ENCODE data around the gene BAIAP3. TPM values are rescaled to one million over a fixed set of nuclear protein-coding genes. Genes with fewer than 3 reads are reported as not detected.

Gene BAIAP3
- total RNA-seq, 1 experiment from 2014 or later: 6.8 TPM

DNA sequence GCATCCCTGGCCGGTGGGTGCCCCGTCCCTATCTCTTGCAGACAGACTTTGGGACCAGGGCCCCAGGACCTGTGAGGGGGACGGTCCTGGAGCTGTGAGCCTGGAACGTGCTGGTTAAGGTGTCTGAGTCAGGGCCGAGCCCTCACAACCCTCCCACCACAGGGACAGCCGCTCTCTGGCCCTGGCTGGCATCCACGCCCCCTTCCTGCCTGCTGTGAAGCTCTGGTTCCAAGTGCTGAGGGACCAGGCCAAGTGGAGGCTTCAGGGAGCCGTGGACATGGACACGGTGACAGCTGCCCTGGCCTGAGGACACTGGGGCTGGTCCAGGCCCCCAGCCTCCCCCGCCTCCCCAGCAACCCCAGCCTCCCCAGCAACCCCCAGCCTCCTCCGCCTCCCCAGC lies 11.6 kb downstream of the BAIAP3 start:
- TF ChIP-seq, protein P1, sequence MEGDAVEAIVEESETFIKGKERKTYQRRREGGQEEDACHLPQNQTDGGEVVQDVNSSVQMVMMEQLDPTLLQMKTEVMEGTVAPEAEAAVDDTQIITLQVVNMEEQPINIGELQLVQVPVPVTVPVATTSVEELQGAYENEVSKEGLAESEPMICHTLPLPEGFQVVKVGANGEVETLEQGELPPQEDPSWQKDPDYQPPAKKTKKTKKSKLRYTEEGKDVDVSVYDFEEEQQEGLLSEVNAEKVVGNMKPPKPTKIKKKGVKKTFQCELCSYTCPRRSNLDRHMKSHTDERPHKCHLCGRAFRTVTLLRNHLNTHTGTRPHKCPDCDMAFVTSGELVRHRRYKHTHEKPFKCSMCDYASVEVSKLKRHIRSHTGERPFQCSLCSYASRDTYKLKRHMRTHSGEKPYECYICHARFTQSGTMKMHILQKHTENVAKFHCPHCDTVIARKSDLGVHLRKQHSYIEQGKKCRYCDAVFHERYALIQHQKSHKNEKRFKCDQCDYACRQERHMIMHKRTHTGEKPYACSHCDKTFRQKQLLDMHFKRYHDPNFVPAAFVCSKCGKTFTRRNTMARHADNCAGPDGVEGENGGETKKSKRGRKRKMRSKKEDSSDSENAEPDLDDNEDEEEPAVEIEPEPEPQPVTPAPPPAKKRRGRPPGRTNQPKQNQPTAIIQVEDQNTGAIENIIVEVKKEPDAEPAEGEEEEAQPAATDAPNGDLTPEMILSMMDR (conservative IDR thresholded peaks at IDR 0.05): no peak

More for the DNA sequence above, 11.6 kb downstream of the BAIAP3 start:
- Mint-ChIP-seq H3K36me3 (ENCODE audit: insufficient read depth in 1 of 3, low read depth in 3 of 3) (peaks cover 2 to 13% (median 10%) of the 10 kb centered on the region in 3 experiments; a peak in 5 of 7 replicates), H3K27me3 (ENCODE audit: low read depth) (peaks cover 14% of the 10 kb centered on the region), H3K9me3 (no peaks in the 10 kb centered on the region), H3K4me3 (no peak overlapping the region), H3K4me1 (peaks cover 6 to 7% of the 10 kb centered on the region in 2 experiments), H3K27ac (no peak overlapping the region)
- Histone ChIP-seq H2AK5ac (ENCODE audit: insufficient read length, low read length) (no peak overlapping the region), H3K23me2 (ENCODE audit: insufficient read length, low read depth, low read length, poor library complexity, severe bottlenecking) (no peaks in the 10 kb centered on the region), H4K8ac (replicated peaks; ENCODE audit: insufficient read length, low read depth, low read length) (no peak overlapping the region), H3K27me3 (ENCODE audit: insufficient read depth, low read length) (no peaks in the 10 kb centered on the region), H3K79me1 (ENCODE audit: insufficient read depth, low read depth, low read length, poor library complexity, severe bottlenecking) (no peaks in the 10 kb centered on the region), H3K23ac (ENCODE audit: insufficient read length, low read depth, low read length) (no peak overlapping the region), H3K18ac (ENCODE audit: insufficient read length, low read depth, low read length) (no peak overlapping the region), H2BK120ac (ENCODE audit: low read depth, low read length, poor library complexity, severe bottlenecking) (no peak overlapping the region), H2BK5ac (ENCODE audit: insufficient read length, low read length) (no peak overlapping the region), H3K9ac (ENCODE audit: extremely low read depth, insufficient read length, low read length) (no peak overlapping the region), H3K4me1 (ENCODE audit: insufficient read depth, low read length) (no peaks in the 10 kb centered on the region), H3K4ac (ENCODE audit: low read depth, low read length) (no peak overlapping the region), H3K4me2 (ENCODE audit: insufficient read depth, insufficient read length, low read length) (no peak overlapping the region), H2BK20ac (ENCODE audit: low read depth, low read length, poor library complexity, severe bottlenecking) (no peak overlapping the region), H2AFZ (ENCODE audit: low read length) (no peak overlapping the region), H3K9me3 (ENCODE audit: control insufficient read depth, low read depth, low read length) (no peaks in the 10 kb centered on the region), H4K20me1 (ENCODE audit: control insufficient read depth, insufficient read depth, insufficient read length) (no peaks in the 10 kb centered on the region), H3K56ac (ENCODE audit: insufficient read length, low read depth, low read length) (no peak overlapping the region), H4K91ac (ENCODE audit: insufficient read length, low read depth, low read length) (no peak overlapping the region), H4K5ac (ENCODE audit: insufficient read length, low read depth, low read length) (no peak overlapping the region), H3T11ph (ENCODE audit: low read length) (no peak overlapping the region), H2BK15ac (ENCODE audit: low read depth, low read length) (no peak overlapping the region), H3K79me2 (ENCODE audit: insufficient read depth, low read length) (no peaks in the 10 kb centered on the region), H2BK12ac (ENCODE audit: insufficient read length, low read depth, low read length) (no peak overlapping the region), H3K27ac (ENCODE audit: insufficient read length, low read depth, low read length) (no peak overlapping the region), H3K14ac (ENCODE audit: insufficient read depth, low read length) (no peak overlapping the region)
- DNase-seq: no peak
- no CpG with 5 or more reads among the region's 11 CpGs for WGBS (ENCODE audit: extremely low coverage, insufficient read length, low lambda C conversion rate)

All from H9 (cell line).